RWPE1 (cell line): ENCODE data around the gene CFAP161.

Experiments
- CTCF ChIA-PET: fragments of 350-600 bp; sonication (Branson Sonifier 250); formaldehyde crosslinking; extraction: SDS; loops from one replicate; lab custom pipeline; 2021; lab: Yijun Ruan, JAX
- POLR2A ChIA-PET: fragments of 400-600 bp; formaldehyde crosslinking; extraction: SDS; loops from one replicate; lab custom pipeline; 2020; ENCODE audit warnings: antibody characterized with exemption; ENCODE audit not compliant: low non-redundant PET; lab: Yijun Ruan, JAX
- DNase-seq: peaks from one replicate; pipeline ENCODE4 v3.0.0; 2012; ENCODE audit warnings: low spot score
- H3K27ac ChIP-seq: fragments of 450-650 bp; 2 replicates; pipeline ENCODE4 v1.5.1; 2017
- TF ChIP-seq, protein P1 (sequence below): fragments of 450-650 bp; conservative IDR thresholded peaks from 2 replicates; pipeline ENCODE4 v1.5.1; 2017; ENCODE audit warnings: low read depth, mild to moderate bottlenecking

Gene CFAP161

GRCh38 chr15:81103857-81104256 is 30.2 kb upstream of the CFAP161 start:
- no peak for DNase-seq
- ChIA-PET CTCF (interaction anchor here (7.0 kb wide), 1 partner anchor 163 kb away, joined by 103 read pairs; no protein-coding TSS in a partner anchor), POLR2A (no interaction called here)
- TF ChIP-seq, protein P1, sequence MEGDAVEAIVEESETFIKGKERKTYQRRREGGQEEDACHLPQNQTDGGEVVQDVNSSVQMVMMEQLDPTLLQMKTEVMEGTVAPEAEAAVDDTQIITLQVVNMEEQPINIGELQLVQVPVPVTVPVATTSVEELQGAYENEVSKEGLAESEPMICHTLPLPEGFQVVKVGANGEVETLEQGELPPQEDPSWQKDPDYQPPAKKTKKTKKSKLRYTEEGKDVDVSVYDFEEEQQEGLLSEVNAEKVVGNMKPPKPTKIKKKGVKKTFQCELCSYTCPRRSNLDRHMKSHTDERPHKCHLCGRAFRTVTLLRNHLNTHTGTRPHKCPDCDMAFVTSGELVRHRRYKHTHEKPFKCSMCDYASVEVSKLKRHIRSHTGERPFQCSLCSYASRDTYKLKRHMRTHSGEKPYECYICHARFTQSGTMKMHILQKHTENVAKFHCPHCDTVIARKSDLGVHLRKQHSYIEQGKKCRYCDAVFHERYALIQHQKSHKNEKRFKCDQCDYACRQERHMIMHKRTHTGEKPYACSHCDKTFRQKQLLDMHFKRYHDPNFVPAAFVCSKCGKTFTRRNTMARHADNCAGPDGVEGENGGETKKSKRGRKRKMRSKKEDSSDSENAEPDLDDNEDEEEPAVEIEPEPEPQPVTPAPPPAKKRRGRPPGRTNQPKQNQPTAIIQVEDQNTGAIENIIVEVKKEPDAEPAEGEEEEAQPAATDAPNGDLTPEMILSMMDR: no peak
- H3K27ac ChIP-seq: no peak overlapping the region

GRCh38 chr15:81105545-81105944 is 28.5 kb upstream of the CFAP161 start:
- ChIA-PET CTCF (interaction anchor here (0.6 to 7.0 kb wide), 5 partner anchors 10 to 1751 kb away, joined by 3 to 103 read pairs (median 3); no protein-coding TSS in a partner anchor), POLR2A (no interaction called here)
- DNase-seq: no peak
- H3K27ac ChIP-seq: no peak overlapping the region
- TF ChIP-seq, protein P1: no peak

DNA sequence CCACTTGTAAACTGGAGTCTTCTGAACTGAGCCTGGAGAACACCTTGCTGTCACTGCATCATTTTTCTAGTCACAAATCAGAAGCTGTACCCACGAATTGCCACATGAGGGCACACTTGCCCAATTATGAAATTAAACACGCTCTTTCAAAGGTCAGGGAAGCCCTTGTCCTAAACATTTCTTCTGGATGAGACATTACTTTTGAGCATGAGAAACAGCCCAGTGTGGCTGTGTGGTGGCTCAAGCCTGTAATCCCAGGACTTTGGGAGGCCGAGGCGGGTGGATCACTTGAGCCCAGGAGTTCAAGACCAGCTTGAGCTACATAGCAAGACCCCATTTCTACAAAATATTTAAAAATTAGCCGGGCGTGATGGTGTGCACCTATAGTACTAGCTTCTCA is 27.5 kb upstream of the CFAP161 start:
- no peak overlapping the region for H3K27ac ChIP-seq
- ChIA-PET POLR2A (no interaction called here), CTCF (interaction anchor here (0.5 to 7.0 kb wide), 12 partner anchors 11 to 575 kb away, joined by 3 to 103 read pairs (median 4); no protein-coding TSS in a partner anchor)
- TF ChIP-seq, protein P1: peak; percentile 94
- DNase-seq: peak; percentile 70

- no peak overlapping the region for H3K27ac ChIP-seq
- no peak for DNase-seq
- CTCF ChIA-PET: interaction anchor here (0.6 to 7.0 kb wide), 5 partner anchors 10 to 159 kb away, joined by 3 to 103 read pairs (median 4); no protein-coding TSS in a partner anchor
- TF ChIP-seq, protein P1: no peak
- POLR2A ChIA-PET: no interaction called here
Measured at GRCh38 chr15:81107889-81108288, 26.2 kb upstream of the CFAP161 start.

DNA sequence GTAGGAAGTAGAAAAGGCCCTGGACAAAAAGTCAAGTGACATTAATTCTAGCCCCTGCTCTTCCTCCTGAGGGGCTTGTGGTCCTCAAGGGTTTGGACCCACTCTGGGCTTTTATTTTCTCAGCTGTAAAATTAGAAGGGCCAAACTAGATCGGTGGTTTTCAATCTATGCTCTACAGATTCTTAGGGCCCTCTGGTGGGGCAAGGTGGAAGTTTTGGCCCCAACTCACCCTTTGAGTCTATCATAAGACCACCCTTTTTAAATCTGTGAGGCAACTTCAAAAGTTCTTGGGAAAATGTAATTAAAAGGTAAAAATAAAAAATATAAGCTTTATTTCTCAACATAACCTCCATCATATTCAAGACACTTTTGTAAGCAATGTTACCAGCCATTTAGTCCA is 25.6 kb upstream of the CFAP161 start:
- H3K27ac ChIP-seq: no peak overlapping the region
- ChIA-PET POLR2A (no interaction called here), CTCF (interaction anchor here (0.6 to 7.0 kb wide), 3 partner anchors 9 to 159 kb away, joined by 4 to 103 read pairs (median 4); no protein-coding TSS in a partner anchor)
- no peak for DNase-seq
- TF ChIP-seq, protein P1: no peak; the same call in 1 of the 2 replicates

- DNase-seq: peak; percentile 86
- CTCF ChIA-PET: interaction anchor here (0.6 to 1.5 kb wide), 2 partner anchors 155 to 738 kb away, joined by 3 to 12 read pairs; no protein-coding TSS in a partner anchor
- TF ChIP-seq, protein P1: no peak
- POLR2A ChIA-PET: no interaction called here
- H3K27ac ChIP-seq: peak overlapping the region; percentile 93
Measured at GRCh38 chr15:81111018-81111417, 23.1 kb upstream of the CFAP161 start.
